DMS 273 (cell line): ENCODE measurements around the gene MMP8.
A peak's percentile ranks its signal among the peaks of the same experiment; 100 is the strongest.
"Not testable (repeated sequence)": the region's sequence is repeated elsewhere in the genome, so short reads cannot be mapped to it uniquely, and the experiment has no call there.

Source experiments
- DNase-seq: peaks from one replicate; lab custom pipeline; 2025; ENCODE audit not compliant: unreplicated experiment; lab: John Stamatoyannopoulos, UW

MMP8 gene, protein sequence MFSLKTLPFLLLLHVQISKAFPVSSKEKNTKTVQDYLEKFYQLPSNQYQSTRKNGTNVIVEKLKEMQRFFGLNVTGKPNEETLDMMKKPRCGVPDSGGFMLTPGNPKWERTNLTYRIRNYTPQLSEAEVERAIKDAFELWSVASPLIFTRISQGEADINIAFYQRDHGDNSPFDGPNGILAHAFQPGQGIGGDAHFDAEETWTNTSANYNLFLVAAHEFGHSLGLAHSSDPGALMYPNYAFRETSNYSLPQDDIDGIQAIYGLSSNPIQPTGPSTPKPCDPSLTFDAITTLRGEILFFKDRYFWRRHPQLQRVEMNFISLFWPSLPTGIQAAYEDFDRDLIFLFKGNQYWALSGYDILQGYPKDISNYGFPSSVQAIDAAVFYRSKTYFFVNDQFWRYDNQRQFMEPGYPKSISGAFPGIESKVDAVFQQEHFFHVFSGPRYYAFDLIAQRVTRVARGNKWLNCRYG

GRCh38 chr11:102724904-102725500, at the start of gene MMP8:
TSS of gene MMP8 (minus strand) at chr11:102724954. CDS start at chr11:102724855, 99 bp downstream.
- no peak for DNase-seq

DNA sequence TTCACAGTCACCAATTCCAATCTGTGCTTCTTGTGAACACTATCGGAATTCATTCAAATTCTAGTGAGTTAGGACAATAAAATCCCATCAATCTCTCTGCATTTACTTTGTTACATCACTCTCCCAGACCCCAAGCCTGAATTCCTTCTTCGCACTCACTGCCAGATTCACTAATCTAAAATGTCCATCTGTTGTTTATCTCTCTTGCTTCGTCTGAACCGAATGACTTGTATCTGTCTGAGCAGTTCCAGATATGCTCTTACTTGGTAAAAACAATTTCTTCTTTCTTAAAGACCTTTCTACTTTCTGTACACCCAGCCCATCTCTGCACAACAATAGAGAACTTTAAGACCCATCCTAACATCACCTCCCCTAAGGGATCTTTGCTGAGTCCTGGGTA, 48.6 kb upstream of the MMP8 start:
- DNase-seq, result no peak

DNA sequence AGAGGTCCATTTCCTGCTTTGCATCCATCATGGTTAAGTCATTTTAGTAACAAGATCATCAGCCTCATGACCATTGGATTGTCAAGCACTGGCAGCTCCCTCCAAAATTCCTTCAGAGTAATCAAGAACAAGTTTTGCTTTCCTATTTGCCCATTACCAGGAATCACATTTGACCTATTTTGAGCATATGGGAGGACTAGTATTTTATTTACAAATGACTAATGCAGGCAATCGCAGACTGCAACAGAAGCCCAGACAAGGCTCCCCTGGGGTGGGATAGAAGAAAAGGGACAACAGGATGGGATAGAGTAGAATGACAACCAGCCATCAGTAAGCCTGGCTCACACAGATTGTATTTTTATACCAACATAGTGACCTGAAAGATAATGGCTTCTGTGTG, 46.6 kb upstream of the MMP8 start:
- DNase-seq, result no peak

GRCh38 chr11:102770191-102770590, 45.4 kb upstream of the MMP8 start:
- no peak for DNase-seq

DNA sequence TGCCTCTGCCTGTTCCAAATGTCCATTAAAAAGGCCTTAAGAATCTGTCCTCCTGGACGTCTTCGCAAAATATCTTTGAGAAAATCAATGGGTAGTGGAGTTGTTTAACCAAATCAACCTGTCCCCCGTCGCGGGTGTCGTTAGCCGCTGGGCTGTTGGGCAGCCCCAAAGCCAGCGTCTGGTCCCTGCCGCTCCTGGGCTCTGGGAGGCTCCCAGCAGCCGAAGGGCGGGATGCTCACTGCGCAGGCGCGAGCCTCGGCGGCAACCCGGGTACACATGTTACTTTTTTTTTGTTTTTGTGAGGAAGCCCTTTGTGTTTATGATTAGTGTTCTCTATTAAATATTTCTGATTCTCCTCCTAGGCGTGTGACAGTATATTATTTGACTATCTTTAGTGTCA, 43.0 kb upstream of the MMP8 start:
- DNase-seq, result no peak

DNA sequence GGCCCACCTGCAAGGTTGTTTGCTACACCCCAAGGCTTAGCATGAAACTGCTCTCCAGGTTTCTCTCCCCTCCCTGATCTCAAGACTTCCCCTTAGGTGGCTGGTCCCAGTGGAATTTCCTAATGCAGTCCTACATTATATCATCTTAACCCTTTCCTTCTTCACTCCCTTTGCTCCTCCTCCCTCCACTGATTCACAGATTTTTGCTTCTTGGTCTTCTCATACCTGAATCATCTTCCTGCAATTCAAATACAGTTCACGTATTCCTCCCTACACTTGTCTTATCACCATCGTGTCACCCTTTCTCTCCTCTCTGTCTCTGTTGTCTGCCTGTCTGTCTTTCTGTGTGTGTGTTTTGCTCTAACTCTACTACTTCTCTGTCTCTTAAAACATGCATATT, 38.7 kb upstream of the MMP8 start:
- no peak for DNase-seq

- DNase-seq, result no peak
Observed at GRCh38 chr11:102762361-102762767, 37.6 kb upstream of the MMP8 start.

- no peak for DNase-seq
Observed at GRCh38 chr11:102761646-102762238, 37.0 kb upstream of the MMP8 start.

GRCh38 chr11:102760344-102761035, 35.7 kb upstream of the MMP8 start:
- DNase-seq, result no peak

DNA sequence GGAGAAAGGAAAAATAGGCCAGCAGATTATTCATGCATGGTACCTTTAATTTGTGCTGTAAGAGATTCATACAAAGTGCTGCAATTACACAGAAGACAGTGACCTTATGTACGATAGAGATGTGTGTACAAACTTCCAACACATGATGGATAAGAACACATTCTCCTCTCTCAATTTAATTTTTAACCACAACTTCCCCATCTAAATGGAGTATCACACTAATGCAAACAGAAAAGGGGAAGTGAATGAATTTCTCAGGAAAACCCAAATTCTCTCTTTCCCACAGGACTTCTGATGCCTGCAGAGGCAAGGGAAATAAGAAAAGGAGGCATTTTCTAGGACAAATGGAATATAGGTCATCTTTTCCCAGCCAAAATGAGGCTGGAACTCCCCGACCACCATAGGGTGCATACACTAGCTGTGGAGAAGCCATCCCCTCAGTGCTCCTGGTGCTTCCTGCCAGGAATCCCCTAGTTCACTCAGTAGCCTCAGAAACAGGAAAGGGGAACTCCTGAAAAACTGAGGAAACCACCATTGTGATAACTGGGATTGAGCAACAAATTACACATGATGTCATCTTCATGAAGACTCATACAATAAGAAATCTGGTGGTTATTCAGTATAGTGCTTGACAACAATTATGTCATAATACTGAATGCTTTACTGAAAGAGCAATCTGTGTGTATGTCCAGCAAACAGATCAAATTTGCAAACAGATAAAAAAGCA, 33.2 kb upstream of the MMP8 start:
- no peak for DNase-seq

- DNase-seq, result no peak
Observed at GRCh38 chr11:102753267-102753666, 28.5 kb upstream of the MMP8 start.

GRCh38 chr11:102751673-102752072, 26.9 kb upstream of the MMP8 start:
- DNase-seq, result no peak

DNA sequence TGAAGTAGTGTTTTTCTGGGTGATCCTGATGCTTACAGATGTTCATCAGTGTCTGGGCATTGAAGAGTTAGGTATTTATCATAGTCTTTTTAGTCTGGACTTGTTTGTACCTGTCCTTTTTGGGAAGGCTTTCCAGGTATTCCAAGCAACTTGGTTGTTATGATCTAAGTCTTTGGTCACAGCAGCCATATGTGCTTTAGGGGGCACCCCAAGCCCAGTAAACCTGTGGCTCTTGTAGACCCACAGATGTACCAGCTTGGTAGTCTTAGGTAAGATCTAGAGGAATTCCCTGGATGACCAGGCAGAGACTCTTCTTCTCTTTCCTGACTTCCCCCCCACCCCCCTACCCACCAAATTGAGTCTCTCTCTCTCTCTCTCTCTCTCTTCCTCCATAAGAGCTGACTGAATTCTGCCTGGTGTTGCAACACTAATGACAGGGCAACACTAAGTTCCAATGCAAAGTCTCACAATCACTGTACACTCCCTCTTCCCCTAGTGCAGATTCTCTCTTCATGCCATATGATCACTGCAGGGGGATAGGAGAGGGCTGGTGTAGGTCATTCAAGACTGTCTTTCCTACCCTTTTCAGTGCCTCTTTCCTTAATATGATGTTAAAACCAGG, 24.5 kb upstream of the MMP8 start:
- DNase-seq, result no peak

- not testable (repeated sequence) for DNase-seq
Observed at GRCh38 chr11:102746746-102747578, 22.2 kb upstream of the MMP8 start.

- no peak for DNase-seq
Observed at GRCh38 chr11:102734650-102735049, 9.9 kb upstream of the MMP8 start.

DNA sequence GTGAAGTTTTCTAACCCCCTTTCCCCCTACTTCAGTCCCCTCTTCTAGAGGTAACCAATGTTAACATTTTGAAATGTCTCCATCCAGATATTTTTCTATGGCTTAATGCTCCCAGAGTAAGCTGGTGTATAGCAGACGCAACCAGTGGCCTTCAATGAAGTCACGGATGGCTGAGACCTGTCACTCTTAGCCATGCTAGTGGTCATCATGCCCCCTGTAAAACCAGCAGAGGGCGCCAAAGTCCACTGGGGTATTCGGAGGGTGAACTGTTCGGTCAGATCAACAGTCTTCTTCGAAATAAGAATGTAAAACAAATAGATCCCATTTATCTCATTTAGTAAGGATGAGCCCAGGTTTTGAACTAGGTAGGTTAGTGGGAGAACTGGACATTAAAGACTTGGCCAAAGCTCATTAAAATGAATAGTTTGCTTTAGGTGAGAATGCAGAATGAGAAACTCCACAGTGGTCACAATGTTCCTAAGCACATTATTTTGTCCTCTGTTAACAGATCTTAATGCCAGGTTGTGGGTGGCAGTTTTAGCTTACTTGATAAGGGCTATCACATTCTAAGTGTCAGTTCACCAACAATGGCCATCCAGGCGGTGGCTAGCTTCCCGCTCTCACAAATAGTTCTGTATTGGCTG, 8.6 kb upstream of the MMP8 start:
- DNase-seq, result peak; percentile 54

- DNase-seq, result not testable (repeated sequence)
Observed at GRCh38 chr11:102730944-102731343, 6.2 kb upstream of the MMP8 start.

DNA sequence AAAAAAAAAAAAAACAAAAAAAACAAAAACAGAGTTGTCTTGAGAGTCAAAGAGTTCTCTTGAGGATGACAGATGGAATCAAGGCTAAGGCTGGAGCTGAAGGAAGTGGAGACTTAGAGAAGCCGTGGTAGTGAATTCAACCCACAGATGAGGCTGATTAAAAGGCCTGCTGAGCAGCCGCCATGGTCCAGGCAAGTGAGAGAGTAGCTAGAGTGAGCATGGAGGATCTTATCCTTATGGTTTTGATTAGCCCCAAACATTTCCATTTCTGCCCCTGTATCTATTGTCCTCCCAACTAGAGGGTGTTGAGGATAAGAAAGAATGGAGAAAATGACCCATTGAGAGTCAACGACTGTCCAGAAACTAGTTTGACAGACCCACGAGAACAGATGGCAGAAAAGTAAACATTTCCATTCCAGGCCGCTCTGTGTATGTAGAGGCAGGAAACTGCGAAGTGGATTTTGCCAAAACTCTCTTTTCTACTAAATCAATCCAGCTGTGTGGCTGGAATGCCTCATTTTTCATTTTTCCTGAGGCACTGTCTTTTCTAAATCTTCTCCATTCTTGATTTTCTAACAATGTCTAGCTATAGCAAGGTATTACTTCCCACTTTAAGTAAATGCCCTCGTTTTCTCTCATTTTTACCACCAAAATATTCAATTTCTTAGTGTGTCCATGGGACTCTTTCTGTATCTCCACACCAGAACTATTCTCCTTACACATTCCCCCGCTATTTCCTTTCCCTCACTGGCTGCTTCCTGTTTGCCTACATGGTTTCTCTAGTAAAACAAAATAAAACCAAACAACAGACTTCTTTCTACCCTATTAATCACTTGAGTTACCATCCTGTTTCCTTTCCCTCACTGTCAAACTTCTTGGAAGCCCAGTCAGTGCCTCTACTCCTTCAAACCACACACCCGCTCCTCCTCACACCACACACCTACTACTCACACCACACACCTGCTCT, 5.4 kb upstream of the MMP8 start:
- no peak for DNase-seq
